Stimulated activated CD4-positive, alpha-beta T cell treated with anti-CD3 and anti-CD28 coated beads, Interleukin-1b, Interleukin-23, amount 100 ng/mL, for 4 hours (primary cell): ENCODE data around the gene BAIAP2L1.
"Not testable (repeated sequence)": the region's sequence is repeated elsewhere in the genome, so short reads cannot be mapped to it uniquely, and the experiment has no call there.

Experiments used
- DNase-seq, 2 donors: peaks; one replicate each; pipeline ENCODE4 v3.0.0-alpha.2; 2020; ENCODE audit warnings: low read depth in 2 of 2

Gene BAIAP2L1

GRCh38 chr7:98322331-98323270 is 78.3 kb downstream of the BAIAP2L1 start:
- no peak for DNase-seq

- no peak for DNase-seq
Observed at GRCh38 chr7:98321301-98321700, 79.6 kb downstream of the BAIAP2L1 start.

- DNase-seq = no peak
Observed at GRCh38 chr7:98319176-98319575, 81.7 kb downstream of the BAIAP2L1 start.

GRCh38 chr7:98317366-98318040 is 83.4 kb downstream of the BAIAP2L1 start:
- DNase-seq = no peak

- DNase-seq = not testable (repeated sequence)
Observed at GRCh38 chr7:98315994-98316527, 84.8 kb downstream of the BAIAP2L1 start.

GRCh38 chr7:98315318-98315993 is 85.4 kb downstream of the BAIAP2L1 start:
- no peak for DNase-seq

- no peak for DNase-seq
Observed at GRCh38 chr7:98314469-98314868, 86.4 kb downstream of the BAIAP2L1 start.

GRCh38 chr7:98312201-98312600 is 88.7 kb downstream of the BAIAP2L1 start:
- no peak for DNase-seq

GRCh38 chr7:98309566-98309965 is 91.3 kb downstream of the BAIAP2L1 start:
- DNase-seq = no peak

- no peak for DNase-seq
Observed at GRCh38 chr7:98307971-98308466, 92.9 kb downstream of the BAIAP2L1 start.

GRCh38 chr7:98305951-98306535 is 94.8 kb downstream of the BAIAP2L1 start:
- no peak for DNase-seq

- DNase-seq = no peak
Observed at GRCh38 chr7:98303906-98304305, 97.0 kb downstream of the BAIAP2L1 start.

GRCh38 chr7:98303176-98303865 is 97.6 kb downstream of the BAIAP2L1 start:
- DNase-seq = no peak

- no peak for DNase-seq
Observed at GRCh38 chr7:98301693-98302470, 99.0 kb downstream of the BAIAP2L1 start.

GRCh38 chr7:98300595-98301372 is 100.1 kb downstream of the BAIAP2L1 start:
- no peak for DNase-seq

- no peak for DNase-seq
Observed at GRCh38 chr7:98297626-98298286, 103.1 kb downstream of the BAIAP2L1 start.

- no peak for DNase-seq
Observed at GRCh38 chr7:98296833-98297232, 104.1 kb downstream of the BAIAP2L1 start.

GRCh38 chr7:98295467-98296192 is 105.3 kb downstream of the BAIAP2L1 start:
- no peak for DNase-seq
